GM10266 (cell line): ENCODE measurements around the gene BORCS5.

Experiments used
- DNase-seq: peaks from one replicate; pipeline ENCODE4 v3.0.0; 2012; ENCODE audit errors: extremely low spot score
- TF ChIP-seq, protein P1 (sequence below): IDR thresholded peaks from 2 replicates; pipeline ENCODE4 v1.5.1; 2012; ENCODE audit warnings: mild to moderate bottlenecking, low read depth; ENCODE audit not compliant: control insufficient read depth, insufficient read depth; ENCODE audit errors: missing control alignments

BORCS5 gene

GRCh38 chr12:12482150-12482761, 125.4 kb downstream of the BORCS5 start:
- TF ChIP-seq, protein P1, sequence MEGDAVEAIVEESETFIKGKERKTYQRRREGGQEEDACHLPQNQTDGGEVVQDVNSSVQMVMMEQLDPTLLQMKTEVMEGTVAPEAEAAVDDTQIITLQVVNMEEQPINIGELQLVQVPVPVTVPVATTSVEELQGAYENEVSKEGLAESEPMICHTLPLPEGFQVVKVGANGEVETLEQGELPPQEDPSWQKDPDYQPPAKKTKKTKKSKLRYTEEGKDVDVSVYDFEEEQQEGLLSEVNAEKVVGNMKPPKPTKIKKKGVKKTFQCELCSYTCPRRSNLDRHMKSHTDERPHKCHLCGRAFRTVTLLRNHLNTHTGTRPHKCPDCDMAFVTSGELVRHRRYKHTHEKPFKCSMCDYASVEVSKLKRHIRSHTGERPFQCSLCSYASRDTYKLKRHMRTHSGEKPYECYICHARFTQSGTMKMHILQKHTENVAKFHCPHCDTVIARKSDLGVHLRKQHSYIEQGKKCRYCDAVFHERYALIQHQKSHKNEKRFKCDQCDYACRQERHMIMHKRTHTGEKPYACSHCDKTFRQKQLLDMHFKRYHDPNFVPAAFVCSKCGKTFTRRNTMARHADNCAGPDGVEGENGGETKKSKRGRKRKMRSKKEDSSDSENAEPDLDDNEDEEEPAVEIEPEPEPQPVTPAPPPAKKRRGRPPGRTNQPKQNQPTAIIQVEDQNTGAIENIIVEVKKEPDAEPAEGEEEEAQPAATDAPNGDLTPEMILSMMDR, result no peak
- DNase-seq, result no peak

DNA sequence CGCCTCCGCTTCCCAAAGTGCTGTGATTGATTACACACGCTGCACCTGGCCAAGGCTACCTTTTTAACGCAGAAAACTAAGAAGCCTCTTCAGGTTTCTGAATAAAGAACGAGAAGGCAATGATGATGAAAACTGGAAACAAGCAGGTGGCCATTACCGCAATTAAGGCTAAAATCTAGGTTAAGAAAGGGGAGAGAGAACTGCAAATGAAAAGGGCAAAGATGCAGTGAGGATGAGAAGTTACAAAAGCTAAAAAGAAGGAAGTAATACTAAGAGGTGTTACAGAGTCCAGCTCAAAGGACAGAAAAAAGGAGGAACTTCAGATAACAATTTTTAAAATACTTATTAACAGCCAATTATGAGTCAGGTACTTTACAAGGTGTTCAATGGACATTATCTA, 126.1 kb downstream of the BORCS5 start:
- TF ChIP-seq, protein P1, result no peak
- DNase-seq, result no peak

- no peak for DNase-seq
- TF ChIP-seq, protein P1, result no peak
Measured at GRCh38 chr12:12483438-12483837, 126.6 kb downstream of the BORCS5 start.

DNA sequence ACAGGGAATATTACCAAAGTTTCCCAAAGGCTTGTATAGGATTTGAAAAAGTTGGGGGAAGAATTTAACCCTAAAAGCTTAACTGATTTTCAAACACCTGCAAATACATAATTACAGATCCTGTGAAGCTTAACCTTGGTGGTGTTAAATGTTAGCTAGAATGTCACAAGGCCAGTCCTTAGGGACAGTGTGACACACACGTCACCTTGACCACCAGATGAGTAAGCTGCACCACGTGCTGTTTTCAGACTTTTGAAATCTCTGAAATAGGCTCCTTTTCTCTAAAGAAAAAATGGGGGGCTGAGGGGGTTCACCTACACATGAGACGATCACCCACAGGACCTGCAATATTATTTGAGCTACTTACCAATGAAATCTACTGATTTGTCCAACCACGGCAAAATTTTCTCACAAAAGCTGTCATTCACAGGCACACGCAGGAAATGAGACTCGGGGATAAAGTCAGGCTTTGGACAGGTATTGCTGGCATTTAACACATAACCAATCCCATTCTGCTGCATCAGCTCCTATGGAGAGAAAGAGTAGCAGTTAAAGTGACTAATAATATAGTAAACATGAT, 129.9 kb downstream of the BORCS5 start:
- TF ChIP-seq, protein P1, result no peak
- DNase-seq, result peak; percentile 60

DNA sequence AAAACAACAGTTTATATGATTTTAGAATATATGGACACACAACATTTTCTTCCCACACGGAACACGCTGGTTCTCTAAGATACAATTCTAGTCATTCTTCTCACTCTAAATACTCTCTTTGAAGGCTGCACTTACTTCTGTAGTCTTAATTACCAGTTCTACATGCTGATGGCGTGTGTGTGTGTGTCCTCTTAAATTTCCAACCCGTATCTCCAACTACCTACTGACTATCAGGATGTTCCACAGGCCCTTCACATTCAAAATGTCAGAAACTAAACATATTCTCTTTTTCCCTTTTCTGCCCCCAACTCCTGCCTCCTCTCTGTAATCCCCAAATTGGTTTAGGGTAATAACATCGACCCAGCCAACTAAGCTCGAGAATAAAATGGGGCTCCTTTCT, 130.6 kb downstream of the BORCS5 start:
- DNase-seq, result no peak
- TF ChIP-seq, protein P1, result no peak

DNA sequence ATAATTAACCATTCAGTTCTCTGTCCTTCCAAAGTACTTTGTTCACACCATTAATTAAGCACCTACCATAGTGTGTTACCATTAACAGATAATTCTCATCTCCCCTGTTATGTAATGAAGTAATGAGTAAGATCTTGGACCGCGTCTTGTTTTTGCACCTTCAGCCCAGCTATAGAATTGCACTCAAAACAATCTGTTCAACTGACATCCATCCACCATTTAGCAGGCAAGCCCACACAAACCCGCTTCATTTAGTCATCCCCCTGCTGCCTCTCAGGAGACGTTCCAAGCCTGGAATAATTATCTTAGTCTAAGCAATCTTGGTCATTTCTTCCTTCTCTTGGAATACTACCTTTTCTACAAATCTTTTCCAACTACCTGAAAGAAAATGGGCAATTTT, 131.4 kb downstream of the BORCS5 start:
- no peak for DNase-seq
- TF ChIP-seq, protein P1, result no peak

GRCh38 chr12:12488823-12489550, 132.1 kb downstream of the BORCS5 start:
- TF ChIP-seq, protein P1, result no peak
- no peak for DNase-seq
